AG04450 (cell line): Measurements from ENCODE around the gene MDK. TPM values are rescaled to one million over a fixed set of nuclear protein-coding genes. Genes with fewer than 3 reads are reported as not detected.
A peak's percentile ranks its signal among the peaks of the same experiment; 100 is the strongest.

ENCODE experiments used
- CTCF ChIA-PET: fragments of 300-600, 350-600 bp; formaldehyde crosslinking; extraction: SDS; loops from one replicate; lab custom pipeline; 2022; ENCODE audit warnings: antibody characterized with exemption, inconsistent platforms; lab: Charles Lee
- POLR2A ChIA-PET: fragments of 350-600 bp; formaldehyde crosslinking; extraction: SDS; loops from one replicate; lab custom pipeline; 2021; ENCODE audit warnings: antibody characterized with exemption, inconsistent platforms; lab: Yijun Ruan, JAX
- DNase-seq: peaks from one replicate; pipeline ENCODE4 v3.0.0-alpha.2; 2011; ENCODE audit warnings: low read depth, low spot score
- H3K27ac ChIP-seq: one replicate; pipeline ENCODE4 v1.5.1; 2012; ENCODE audit warnings: low read depth, low read length, control low read depth
- H3K27me3 ChIP-seq: one replicate; pipeline ENCODE4 v1.6.0; 2012; ENCODE audit warnings: low read length; ENCODE audit not compliant: control insufficient read depth, insufficient read depth
- H3K4me3 ChIP-seq: 2 replicates; pipeline ENCODE4 v1.5.1; 2011; ENCODE audit warnings: mild to moderate bottlenecking, low read depth, low read length, control low read depth
- H3K9me3 ChIP-seq: 2 replicates; pipeline ENCODE4 v1.5.1; 2012; ENCODE audit warnings: low read length; ENCODE audit not compliant: control insufficient read depth, insufficient read depth
- polyA plus RNA-seq: library from polyadenylated mRNA; depleted of rRNA; stranded (reverse); fragments of >200 nt; gene quantifications from 2 replicates; pipeline ENCODE4 v1.2.3, GENCODE V29; 2011
- TF ChIP-seq, protein P1 (sequence below): IDR thresholded peaks from 2 replicates; pipeline ENCODE4 v1.5.1; 2011; ENCODE audit warnings: low read depth, low read length, control low read depth, inconsistent platforms

Gene MDK
- polyA plus RNA-seq, 1 experiment, result 445 TPM

DNA sequence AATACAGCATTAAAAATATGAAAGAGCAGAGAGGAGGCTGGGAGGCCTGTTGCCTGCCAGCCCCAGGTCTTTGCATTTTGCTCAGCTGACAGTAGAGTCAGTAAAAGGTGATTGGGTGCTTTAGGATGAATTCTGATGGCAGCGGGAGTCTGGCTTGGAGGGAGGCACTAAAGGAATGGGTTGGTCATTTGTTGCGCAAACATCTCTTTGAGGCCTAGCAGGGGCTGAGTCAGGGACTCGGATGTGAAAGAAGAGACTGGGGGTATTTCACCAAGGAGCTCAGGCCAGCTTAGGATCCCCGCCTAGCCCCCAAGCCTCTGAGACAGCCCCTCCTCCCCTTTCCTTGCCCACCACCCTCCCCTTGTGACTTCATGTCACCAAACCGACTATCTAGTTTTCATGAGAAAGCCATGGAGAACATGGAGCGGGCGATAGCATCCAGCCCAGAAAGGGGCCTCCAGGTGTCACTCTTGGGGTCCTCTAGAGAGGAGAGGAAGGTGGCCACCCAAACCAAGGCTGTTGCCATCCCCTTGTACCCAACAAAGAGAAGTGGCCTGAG, 24.5 kb upstream of the MDK start:
- CTCF ChIA-PET, result interaction anchor here (0.9 to 3.7 kb wide), 3 partner anchors 12 to 118 kb away, joined by 4 to 26 read pairs (median 4); no protein-coding TSS in a partner anchor
- TF ChIP-seq, protein P1, sequence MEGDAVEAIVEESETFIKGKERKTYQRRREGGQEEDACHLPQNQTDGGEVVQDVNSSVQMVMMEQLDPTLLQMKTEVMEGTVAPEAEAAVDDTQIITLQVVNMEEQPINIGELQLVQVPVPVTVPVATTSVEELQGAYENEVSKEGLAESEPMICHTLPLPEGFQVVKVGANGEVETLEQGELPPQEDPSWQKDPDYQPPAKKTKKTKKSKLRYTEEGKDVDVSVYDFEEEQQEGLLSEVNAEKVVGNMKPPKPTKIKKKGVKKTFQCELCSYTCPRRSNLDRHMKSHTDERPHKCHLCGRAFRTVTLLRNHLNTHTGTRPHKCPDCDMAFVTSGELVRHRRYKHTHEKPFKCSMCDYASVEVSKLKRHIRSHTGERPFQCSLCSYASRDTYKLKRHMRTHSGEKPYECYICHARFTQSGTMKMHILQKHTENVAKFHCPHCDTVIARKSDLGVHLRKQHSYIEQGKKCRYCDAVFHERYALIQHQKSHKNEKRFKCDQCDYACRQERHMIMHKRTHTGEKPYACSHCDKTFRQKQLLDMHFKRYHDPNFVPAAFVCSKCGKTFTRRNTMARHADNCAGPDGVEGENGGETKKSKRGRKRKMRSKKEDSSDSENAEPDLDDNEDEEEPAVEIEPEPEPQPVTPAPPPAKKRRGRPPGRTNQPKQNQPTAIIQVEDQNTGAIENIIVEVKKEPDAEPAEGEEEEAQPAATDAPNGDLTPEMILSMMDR, result no peak
- peak; percentile 45 for DNase-seq
- Histone ChIP-seq H3K4me3 (no peak overlapping the region), H3K27me3 (no peaks in the 10 kb centered on the region), H3K27ac (peak overlapping the region; percentile 11), H3K9me3 (no peaks in the 10 kb centered on the region; the same call in 1 of the 2 replicates)
- POLR2A ChIA-PET, result no interaction called here

DNA sequence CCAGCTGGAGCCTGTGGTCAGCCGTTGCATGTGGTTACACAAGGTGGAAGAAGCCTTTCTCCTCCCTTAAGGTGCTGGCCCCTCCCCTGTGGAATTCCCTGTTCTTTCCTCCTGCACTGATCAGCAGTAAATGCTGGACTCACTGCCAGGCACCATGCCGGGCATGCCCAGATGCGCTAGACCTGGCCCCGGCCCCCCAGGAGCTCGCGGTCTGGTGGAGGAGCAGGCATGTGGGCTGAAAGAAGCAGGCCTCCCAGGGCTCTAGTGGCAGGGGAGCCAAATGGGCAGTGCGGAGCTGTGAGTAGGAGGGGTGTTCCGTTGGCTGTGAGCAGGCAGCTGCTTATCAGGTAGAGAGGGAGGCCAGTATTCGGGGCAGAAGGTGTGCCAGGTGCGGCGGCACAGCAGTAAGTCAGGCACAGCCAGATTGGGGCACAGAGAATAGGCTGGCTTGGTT, 24.0 kb upstream of the MDK start:
- CTCF ChIA-PET, result interaction anchor here (1.4 to 3.7 kb wide), 2 partner anchors 11 to 118 kb away, joined by 3 to 26 read pairs; no protein-coding TSS in a partner anchor
- Histone ChIP-seq H3K4me3 (no peak overlapping the region), H3K27ac (peak overlapping the region; percentile 11), H3K9me3 (no peaks in the 10 kb centered on the region), H3K27me3 (no peaks in the 10 kb centered on the region)
- DNase-seq, result no peak
- POLR2A ChIA-PET, result no interaction called here
- TF ChIP-seq, protein P1, result no peak

GRCh38 chr11:46359953-46360352, 21.5 kb upstream of the MDK start:
- peak; percentile 36 for DNase-seq
- H3K27me3 ChIP-seq, result no peaks in the 10 kb centered on the region
- no peak overlapping the region for H3K4me3 ChIP-seq
- no peak overlapping the region for H3K27ac ChIP-seq
- POLR2A ChIA-PET, result interaction anchor here (0.7 kb wide), 1 partner anchor 15 kb away, joined by 3 read pairs; no protein-coding TSS in a partner anchor
- H3K9me3 ChIP-seq, result no peaks in the 10 kb centered on the region
- CTCF ChIA-PET, result interaction anchor here (0.6 to 3.7 kb wide), 5 partner anchors 8 to 179 kb away, joined by 3 to 26 read pairs (median 5); partner anchors contain the start of gene CHRM4
- TF ChIP-seq, protein P1, result no peak

DNA sequence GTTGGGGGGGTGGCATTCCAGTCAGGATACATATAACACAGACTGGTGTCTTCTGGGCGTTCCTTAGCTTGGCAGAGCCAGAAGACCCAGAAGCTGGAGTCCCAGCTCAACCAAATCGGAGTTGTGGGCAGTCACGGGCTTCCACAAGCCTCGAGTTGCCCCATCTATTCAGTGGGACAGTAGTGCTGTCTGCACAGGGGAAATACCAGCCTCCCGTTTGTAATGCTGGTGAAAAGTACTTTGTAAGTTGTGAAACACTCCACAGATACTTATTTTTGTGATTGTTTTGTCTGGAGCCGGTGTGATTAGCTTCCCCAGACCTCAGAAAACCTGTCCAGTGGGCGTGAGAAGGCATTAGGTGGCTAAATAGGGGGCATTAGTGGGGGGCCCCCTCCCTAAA, 20.6 kb upstream of the MDK start:
- H3K4me3 ChIP-seq, result 0 out of 2 replicates have a peak overlapping the region, but pooled peaks have one; percentile 27
- no peak for DNase-seq
- ChIA-PET CTCF (interaction anchor here (0.9 to 3.7 kb wide), 5 partner anchors 8 to 178 kb away, joined by 3 to 26 read pairs (median 5); partner anchors contain the start of gene CHRM4), POLR2A (interaction anchor here (0.7 kb wide), 1 partner anchor 413 kb away, joined by 9 read pairs; no protein-coding TSS in a partner anchor)
- H3K27me3 ChIP-seq, result no peaks in the 10 kb centered on the region
- H3K27ac ChIP-seq, result peak overlapping the region; percentile 78
- TF ChIP-seq, protein P1, result no peak
- no peaks in the 10 kb centered on the region for H3K9me3 ChIP-seq
